MM.1S (cell line): ENCODE results near the gene APOA4.

Source experiments
- DNase-seq: peaks from one replicate; pipeline ENCODE4 v3.0.0-alpha.2; 2015
- H2AFZ ChIP-seq: fragments of 300-600 bp; sonication (generic); 2 replicates; pipeline ENCODE4 v1.6.0; 2016; ENCODE audit warnings: antibody characterized with exemption, low read length
- H3F3A ChIP-seq: fragments of 300-600 bp; sonication (generic); 2 replicates; pipeline ENCODE4 v1.6.1; 2016; ENCODE audit warnings: mild to moderate bottlenecking, antibody characterized with exemption, low read length, moderate library complexity, mixed read lengths; ENCODE audit not compliant: insufficient read depth
- H3K27ac ChIP-seq: fragments of 300-600 bp; sonication (generic); 2 replicates; pipeline ENCODE4 v1.5.1; 2016; ENCODE audit warnings: mild to moderate bottlenecking, low read length
- H3K27me3 ChIP-seq: fragments of 300-600 bp; sonication (generic); replicated peaks from 2 replicates; pipeline ENCODE4 v1.6.0; 2016; ENCODE audit warnings: low read length; ENCODE audit not compliant: insufficient read depth
- H3K36me3 ChIP-seq: fragments of 300-600 bp; sonication (generic); replicated peaks from 2 replicates; pipeline ENCODE4 v1.6.1; 2016; ENCODE audit warnings: mild to moderate bottlenecking, low read length, mixed read lengths; ENCODE audit not compliant: insufficient read depth
- H3K4me1 ChIP-seq: fragments of 300-600 bp; sonication (generic); 2 replicates; pipeline ENCODE4 v1.6.1; 2016; ENCODE audit warnings: low read length, mixed read lengths
- H3K4me2 ChIP-seq: fragments of 300-600 bp; sonication (generic); 2 replicates; pipeline ENCODE4 v1.6.0; 2016; ENCODE audit warnings: low read depth, low read length
- H3K4me3 ChIP-seq: fragments of 300-600 bp; sonication (generic); 2 replicates; pipeline ENCODE4 v1.5.1; 2016; ENCODE audit warnings: low read length, mixed read lengths
- H3K79me2 ChIP-seq: fragments of 300-600 bp; sonication (generic); 2 replicates; pipeline ENCODE4 v1.6.1; 2016; ENCODE audit warnings: mixed run types, low read length, mixed read lengths
- H3K9ac ChIP-seq: fragments of 300-600 bp; sonication (generic); 2 replicates; pipeline ENCODE4 v1.6.1; 2016; ENCODE audit warnings: low read length, mixed read lengths
- H3K9me2 ChIP-seq: fragments of 300-600 bp; sonication (generic); replicated peaks from 2 replicates; pipeline ENCODE4 v1.6.1; 2016; ENCODE audit warnings: mild to moderate bottlenecking, low read length, mixed read lengths; ENCODE audit not compliant: insufficient read depth
- H3K9me3 ChIP-seq: fragments of 300-600 bp; sonication (generic); replicated peaks from 2 replicates; pipeline ENCODE4 v1.6.1; 2016; ENCODE audit warnings: mild to moderate bottlenecking, low read length, mixed read lengths; ENCODE audit not compliant: insufficient read depth
- H4K20me1 ChIP-seq: fragments of 300-600 bp; sonication (generic); 2 replicates; pipeline ENCODE4 v1.6.1; 2016; ENCODE audit warnings: mild to moderate bottlenecking, low read length, moderate library complexity, mixed read lengths; ENCODE audit not compliant: insufficient read depth
- EZH2 ChIP-seq: fragments of 300-600 bp; sonication (generic); optimal IDR thresholded peaks from 2 replicates; pipeline ENCODE3; 2017; ENCODE audit warnings: low read depth, mild to moderate bottlenecking, antibody characterized with exemption, low read length, mixed read lengths
- EZH2phosphoT487 ChIP-seq: fragments of 300-600 bp; sonication (generic); IDR thresholded peaks from 2 replicates; pipeline ENCODE4 v1.6.1; 2018; ENCODE audit warnings: antibody characterized with exemption, low read length
- TF ChIP-seq, protein P1 (sequence below): fragments of 300-600 bp; sonication (generic); IDR thresholded peaks from 2 replicates; pipeline ENCODE4 v1.5.1; 2016; ENCODE audit warnings: antibody characterized with exemption, low read length, mixed read lengths

APOA4 gene

DNA sequence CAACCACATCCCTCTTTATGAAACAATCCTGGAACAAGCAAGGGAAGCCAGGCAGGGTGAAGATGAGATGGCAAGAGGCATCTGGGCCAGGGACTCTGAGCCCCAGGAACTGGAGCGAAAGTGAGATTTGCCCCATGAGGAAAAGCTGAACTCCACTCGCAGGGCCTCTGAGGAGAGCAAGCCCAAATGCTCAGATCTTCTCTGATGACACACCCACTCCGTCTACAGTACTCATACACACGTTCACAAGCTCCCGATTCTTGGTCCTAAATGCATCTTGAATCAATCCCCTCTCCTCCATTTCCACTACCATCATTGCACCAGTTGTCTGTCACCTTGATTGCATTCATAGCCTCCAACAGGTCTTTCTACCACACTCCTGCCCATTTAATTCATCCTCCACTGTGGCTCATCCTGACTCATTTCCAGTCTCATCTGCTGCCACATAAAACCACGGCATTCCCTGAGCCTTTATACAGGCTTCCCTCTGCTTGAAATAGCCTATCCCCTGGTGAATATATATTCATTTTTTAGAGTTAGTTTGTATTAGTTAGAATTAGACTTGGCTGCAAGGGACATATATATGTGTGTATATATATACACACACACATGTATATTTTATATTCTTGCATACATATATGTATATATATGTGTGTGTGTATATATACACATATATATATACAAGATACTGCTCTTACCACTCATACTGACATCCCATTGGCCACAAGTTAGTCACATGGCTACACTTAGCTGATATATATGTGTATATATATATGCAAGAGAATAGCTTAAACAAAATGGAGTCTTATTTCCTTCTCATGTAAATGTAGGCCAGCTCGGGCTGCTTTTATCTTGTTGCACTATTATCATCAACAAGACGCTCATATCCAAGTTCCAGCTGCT lies 30.0 kb downstream of the APOA4 start:
- H3F3A ChIP-seq: no peaks in the 10 kb centered on the region
- H3K36me3 ChIP-seq: no peaks in the 10 kb centered on the region
- H3K9ac ChIP-seq: no peak overlapping the region
- no peaks in the 10 kb centered on the region for H3K9me2 ChIP-seq
- no peaks in the 10 kb centered on the region for H3K9me3 ChIP-seq
- H3K27me3 ChIP-seq: no peaks in the 10 kb centered on the region
- no peak overlapping the region for H2AFZ ChIP-seq
- peaks cover 9% of the 10 kb centered on the region for H3K4me1 ChIP-seq
- H3K27ac ChIP-seq: no peak overlapping the region
- no peak overlapping the region for H3K4me2 ChIP-seq
- TF ChIP-seq EZH2phosphoT487 (no peak), EZH2 (no peak)
- TF ChIP-seq, protein P1, sequence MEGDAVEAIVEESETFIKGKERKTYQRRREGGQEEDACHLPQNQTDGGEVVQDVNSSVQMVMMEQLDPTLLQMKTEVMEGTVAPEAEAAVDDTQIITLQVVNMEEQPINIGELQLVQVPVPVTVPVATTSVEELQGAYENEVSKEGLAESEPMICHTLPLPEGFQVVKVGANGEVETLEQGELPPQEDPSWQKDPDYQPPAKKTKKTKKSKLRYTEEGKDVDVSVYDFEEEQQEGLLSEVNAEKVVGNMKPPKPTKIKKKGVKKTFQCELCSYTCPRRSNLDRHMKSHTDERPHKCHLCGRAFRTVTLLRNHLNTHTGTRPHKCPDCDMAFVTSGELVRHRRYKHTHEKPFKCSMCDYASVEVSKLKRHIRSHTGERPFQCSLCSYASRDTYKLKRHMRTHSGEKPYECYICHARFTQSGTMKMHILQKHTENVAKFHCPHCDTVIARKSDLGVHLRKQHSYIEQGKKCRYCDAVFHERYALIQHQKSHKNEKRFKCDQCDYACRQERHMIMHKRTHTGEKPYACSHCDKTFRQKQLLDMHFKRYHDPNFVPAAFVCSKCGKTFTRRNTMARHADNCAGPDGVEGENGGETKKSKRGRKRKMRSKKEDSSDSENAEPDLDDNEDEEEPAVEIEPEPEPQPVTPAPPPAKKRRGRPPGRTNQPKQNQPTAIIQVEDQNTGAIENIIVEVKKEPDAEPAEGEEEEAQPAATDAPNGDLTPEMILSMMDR: no peak
- DNase-seq: no peak
- no peak overlapping the region for H3K4me3 ChIP-seq
- no peaks in the 10 kb centered on the region for H3K79me2 ChIP-seq
- no peaks in the 10 kb centered on the region for H4K20me1 ChIP-seq

DNA sequence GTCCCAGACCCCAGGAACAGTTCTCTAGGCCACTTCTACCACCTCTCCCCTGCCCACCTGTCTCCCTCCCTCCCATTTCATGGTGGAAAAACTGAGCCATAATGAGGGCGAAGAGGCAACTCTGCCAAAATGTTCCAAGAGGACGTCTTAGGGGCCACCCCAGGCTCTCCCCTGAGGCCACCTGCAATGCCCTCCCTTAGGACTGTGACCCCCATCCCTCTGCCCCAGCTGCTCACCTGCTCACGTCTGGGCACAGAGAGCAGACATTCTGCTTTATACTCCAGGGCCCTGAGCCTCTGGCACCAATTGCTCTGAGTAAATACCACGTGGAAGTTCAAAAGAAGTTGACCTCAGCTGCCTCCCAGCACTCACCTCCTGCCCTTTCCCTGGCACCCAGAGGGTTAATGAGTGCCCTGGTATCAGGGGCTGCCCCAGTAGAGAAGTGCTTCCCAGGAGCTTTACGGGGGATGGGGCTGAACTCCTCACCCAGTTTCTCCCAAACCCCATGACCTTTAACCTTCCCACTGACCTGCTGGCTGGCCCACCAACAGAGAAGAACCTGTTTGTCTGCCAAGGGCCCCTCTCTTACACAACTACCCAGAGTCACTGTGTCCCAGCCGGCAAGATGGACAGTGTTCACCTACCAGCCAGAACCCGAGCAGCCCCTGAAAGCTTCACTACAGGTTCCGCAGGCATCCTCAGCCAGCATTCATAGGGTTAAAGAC lies 30.8 kb downstream of the APOA4 start:
- H3K4me3 ChIP-seq: no peak overlapping the region
- H2AFZ ChIP-seq: no peak overlapping the region
- no peak overlapping the region for H3K4me2 ChIP-seq
- no peaks in the 10 kb centered on the region for H3K27me3 ChIP-seq
- no peaks in the 10 kb centered on the region for H3K36me3 ChIP-seq
- TF ChIP-seq, protein P1: no peak
- TF ChIP-seq EZH2 (no peak), EZH2phosphoT487 (no peak)
- no peaks in the 10 kb centered on the region for H3K9me2 ChIP-seq
- H3K4me1 ChIP-seq: peaks cover 9% of the 10 kb centered on the region
- no peak overlapping the region for H3K9ac ChIP-seq
- H3F3A ChIP-seq: no peaks in the 10 kb centered on the region
- no peaks in the 10 kb centered on the region for H4K20me1 ChIP-seq
- H3K27ac ChIP-seq: no peak overlapping the region
- no peak for DNase-seq
- H3K79me2 ChIP-seq: peaks cover 6% of the 10 kb centered on the region
- H3K9me3 ChIP-seq: no peaks in the 10 kb centered on the region

DNA sequence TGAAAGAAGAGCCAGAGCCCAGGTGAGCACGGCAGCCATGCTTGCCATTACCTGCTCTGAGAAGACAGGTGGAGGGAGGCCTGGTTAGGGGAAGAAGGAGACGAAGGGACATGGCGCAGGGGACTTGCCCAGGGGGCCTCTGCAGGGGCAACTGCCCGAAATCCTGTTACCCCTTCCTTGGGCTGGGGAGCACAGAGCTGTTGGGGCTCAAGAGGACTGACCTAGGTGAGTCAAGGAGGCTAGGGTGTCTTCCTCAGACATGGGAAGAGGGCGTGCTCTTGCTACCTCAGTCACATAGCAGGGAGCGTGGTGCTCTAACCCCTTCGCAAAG lies 31.3 kb downstream of the APOA4 start, which contains the start of gene APOA5:
Gene APOA5 (minus strand): TSS at position 67 of the 331 bp plus-strand sequence. CDS start 19 bp downstream, at position 48.
- no peak within 1 kb of the TSS; the same call in 1 of the 2 replicates for H3K9ac ChIP-seq
- no peak within 1 kb of the TSS for H3K27ac ChIP-seq

More for the DNA sequence above, 31.3 kb downstream of the APOA4 start, which contains the start of gene APOA5:
- Histone ChIP-seq H2AFZ (peak within 1 kb of the TSS; percentile 85), H3K4me3 (peak within 1 kb of the TSS; percentile 33), H3K4me1 (peaks cover 11% of the 10 kb centered on the region), H3K4me2 (peak within 1 kb of the TSS; percentile 86), H3K9me3 (no peaks in the 10 kb centered on the region), H3K36me3 (no peaks in the 10 kb centered on the region), H3K79me2 (peaks cover 11% of the 10 kb centered on the region), H4K20me1 (no peaks in the 10 kb centered on the region), H3K9me2 (no peaks in the 10 kb centered on the region), H3F3A (no peaks in the 10 kb centered on the region), H3K27me3 (no peaks in the 10 kb centered on the region)
- no peak for DNase-seq
- TF ChIP-seq EZH2: no peak
- TF ChIP-seq EZH2phosphoT487: no peak
- TF ChIP-seq, protein P1: no peak
